ELR (cell line): ENCODE results near the gene IL22.
A peak's percentile ranks its signal among the peaks of the same experiment; 100 is the strongest.

Experiments used
- DNase-seq: peaks from one replicate; pipeline ENCODE4 v3.0.0-alpha.2; 2015; ENCODE audit warnings: low read depth

Gene IL22

GRCh38 chr12:68264158-68264855 is 10.9 kb upstream of the IL22 start:
- no peak for DNase-seq

GRCh38 chr12:68263366-68263765 is 10.0 kb upstream of the IL22 start:
- DNase-seq: no peak

- no peak for DNase-seq
Measured at GRCh38 chr12:68261896-68262295, 8.5 kb upstream of the IL22 start.

DNA sequence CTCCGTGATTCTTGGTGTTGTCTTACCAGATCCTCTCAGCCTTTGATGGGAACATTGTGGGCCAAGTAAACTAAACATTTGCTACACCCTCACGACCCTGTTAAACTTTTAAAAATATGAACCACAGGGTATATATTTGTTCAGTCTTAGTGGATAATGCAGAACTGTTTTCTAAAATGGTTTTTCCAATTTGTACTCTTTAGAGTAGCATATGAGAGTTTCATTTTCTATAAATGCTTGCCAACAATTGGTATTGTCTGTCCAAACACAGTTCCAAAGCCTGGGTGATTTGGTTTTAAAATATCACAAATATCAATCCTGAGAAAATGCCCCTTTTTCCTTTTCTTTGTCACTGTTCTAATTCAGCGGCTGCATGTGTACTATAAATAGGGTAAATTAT is 6.7 kb upstream of the IL22 start:
- DNase-seq: no peak

- DNase-seq: peak; percentile 96
Measured at GRCh38 chr12:68259318-68259940, 6.0 kb upstream of the IL22 start.

DNA sequence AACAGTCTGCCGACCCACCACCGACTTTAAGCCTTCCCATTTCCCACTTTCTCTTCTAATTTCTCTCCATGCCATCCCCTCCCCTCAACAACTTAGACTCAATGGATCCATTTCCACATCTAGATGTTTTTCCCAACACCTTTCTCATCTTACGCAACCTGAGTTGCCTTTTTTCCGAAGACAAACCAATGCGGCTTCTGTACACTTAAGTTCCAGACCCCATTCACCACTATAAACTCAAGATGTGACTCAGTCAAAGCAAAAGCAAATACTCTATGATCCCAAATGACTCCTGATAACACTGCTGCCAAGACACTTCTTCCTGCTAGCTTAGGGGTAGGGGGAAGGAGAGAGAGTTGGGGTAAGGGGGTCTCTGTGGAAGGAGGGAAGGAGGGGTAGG is 1.3 kb downstream of the IL22 start:
- no peak for DNase-seq

DNA sequence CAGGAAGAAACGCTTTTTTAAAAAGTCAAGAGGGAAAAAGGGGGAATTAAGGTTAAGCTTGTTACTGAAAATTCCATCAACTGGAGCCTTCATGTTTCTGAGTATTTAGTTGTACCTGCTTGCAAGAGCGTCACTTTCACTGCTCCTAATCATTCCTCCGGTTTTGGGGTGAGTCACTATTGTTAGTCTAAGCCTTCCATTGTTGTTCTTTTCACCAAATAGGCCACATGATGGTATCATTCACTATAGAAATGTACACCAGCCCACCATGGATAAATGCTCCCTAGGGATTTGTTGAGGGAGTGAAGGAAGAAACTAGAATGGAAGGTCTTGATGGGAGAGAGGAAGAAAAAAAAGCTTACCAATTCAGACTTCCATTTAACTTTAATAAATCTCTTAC is 3.0 kb downstream of the IL22 start:
- no peak for DNase-seq

GRCh38 chr12:68247785-68248184 is 5.6 kb downstream of the IL22 start:
- no peak for DNase-seq

DNA sequence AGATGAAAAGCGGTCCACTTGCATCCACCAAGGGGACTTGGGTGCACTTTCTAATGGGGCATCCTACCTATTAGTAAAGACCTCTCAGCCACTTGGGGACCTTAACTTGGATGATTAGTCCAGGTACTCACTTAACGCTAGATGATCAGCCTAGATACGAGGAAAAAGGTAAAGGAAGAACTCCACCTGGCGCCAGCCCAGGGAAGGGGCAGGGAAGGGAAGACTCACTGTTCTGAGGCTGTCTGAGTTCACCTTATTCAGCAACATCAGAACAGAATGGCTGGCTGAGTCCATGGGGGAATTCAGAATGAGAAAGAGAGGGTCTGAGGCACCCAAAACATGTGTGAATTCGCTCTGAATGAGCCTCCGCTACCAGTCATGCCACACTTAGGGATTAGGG is 7.1 kb downstream of the IL22 start:
- no peak for DNase-seq

DNA sequence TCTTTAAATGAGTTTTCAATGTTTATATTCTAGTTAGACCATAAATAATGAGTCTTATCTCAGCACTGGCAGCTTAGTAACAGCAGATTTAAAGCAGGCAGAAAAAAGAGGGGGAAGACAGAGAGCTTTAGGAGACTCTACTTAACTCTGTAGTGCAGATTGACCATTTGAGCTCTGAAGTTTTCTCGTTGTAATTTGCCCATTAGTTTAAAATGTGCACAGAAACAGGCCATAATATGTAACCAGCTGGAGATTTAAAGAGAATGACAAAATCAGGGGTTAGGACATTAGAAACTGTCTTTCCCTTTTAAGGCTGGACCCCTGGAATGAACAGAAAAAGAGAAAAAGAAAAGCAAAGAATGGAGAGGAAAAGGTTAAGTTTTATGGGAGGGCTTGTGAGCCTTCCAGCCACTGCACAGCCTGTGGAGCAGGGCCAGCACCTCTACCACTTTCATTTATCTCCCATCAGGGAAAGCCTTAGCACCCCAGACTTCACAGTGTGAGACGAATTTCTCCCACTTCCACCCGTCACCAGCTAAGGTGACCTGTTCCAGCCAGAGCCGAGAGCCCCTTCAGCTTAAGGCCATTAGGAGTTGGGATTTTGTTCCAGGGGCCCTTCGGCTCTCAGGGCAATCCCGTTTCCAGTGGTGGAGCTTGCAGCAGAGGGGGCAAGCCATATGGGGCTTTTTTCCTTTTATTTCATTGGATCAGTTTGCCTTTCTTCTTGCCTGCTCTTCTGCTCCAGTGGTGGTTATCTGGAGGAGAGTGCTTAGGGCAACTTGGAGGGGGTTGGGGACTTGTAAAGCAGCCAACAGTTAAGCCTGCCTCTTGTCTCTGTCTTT is 8.0 kb downstream of the IL22 start:
- DNase-seq: no peak

GRCh38 chr12:68242777-68243176 is 10.6 kb downstream of the IL22 start:
- DNase-seq: no peak

DNA sequence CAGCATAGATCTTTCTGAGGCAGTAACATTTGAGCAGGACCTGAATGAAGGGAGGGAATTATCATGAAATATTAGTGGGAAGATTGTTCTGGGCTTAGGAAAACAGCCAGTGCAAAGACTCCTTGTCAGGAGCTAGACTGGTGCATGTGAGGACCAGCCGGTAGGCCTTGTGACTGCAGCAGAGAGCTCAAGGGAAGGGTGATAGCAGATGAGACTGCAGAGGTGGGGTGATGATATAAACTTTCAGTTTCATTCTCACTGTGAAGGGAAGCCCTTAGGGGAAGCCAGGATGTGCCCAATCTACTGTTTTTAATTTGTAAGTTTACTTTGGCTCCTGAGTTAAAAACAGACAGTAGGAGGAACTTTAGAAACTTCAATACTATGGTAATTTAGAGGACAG is 12.4 kb downstream of the IL22 start:
- peak; percentile 49 for DNase-seq

DNA sequence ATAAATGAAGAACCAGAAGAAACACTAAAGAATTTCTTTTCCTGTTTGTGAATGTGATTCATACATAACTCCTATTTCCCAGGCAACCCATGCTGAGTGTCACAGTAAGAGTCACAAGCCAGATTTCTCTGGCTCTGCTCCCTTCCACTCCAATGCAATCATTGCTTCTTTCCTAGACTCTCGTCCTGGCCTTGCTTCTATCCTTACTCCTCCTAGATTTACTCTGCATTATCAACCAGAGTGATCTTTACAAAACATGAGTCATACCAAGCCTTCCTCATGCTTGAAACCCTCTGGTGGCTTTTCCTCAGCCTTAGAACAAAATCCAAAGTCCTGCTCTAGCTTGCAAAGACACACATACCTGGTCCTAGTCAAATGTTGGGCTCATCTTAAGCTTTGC is 13.3 kb downstream of the IL22 start:
- DNase-seq: peak; percentile 89

DNA sequence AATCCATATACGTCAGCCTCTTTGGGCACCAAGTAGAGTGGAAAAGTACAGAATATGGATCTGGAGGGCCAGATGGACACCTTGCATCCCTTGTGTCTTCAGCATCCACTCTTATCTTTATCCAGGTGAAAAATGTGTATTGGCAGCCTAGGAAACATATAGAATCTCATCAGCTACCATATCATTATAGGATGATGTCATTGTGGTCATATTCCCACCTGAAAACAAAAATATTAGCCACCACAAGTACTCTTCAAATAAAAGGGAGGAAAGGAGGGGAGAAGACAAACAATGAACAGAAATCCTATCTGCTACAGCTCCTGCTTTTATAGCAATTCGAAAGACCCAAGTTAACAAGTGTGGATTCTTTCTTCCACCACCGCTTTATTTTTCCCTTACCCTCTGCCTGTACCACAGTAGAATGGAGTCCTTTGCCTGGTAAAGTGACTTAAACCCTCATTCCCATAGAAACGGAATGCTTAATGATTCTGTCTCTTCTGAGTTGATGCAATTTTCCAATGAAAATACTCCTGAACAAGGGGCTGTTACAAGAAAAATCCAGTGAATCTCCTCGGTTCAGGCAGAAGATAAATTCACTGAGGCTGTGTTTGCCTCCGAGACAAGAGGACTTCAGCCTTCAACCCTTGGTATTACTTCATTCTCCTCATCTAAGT is 14.0 kb downstream of the IL22 start:
- no peak for DNase-seq

GRCh38 chr12:68237619-68238018 is 15.8 kb downstream of the IL22 start:
- DNase-seq: peak; percentile 26

GRCh38 chr12:68237078-68237477 is 16.3 kb downstream of the IL22 start:
- no peak for DNase-seq

GRCh38 chr12:68236421-68237059 is 16.9 kb downstream of the IL22 start:
- peak; percentile 16 for DNase-seq

- no peak for DNase-seq
Measured at GRCh38 chr12:68235576-68235975, 17.8 kb downstream of the IL22 start.

GRCh38 chr12:68234140-68234539 is 19.3 kb downstream of the IL22 start:
- no peak for DNase-seq

GRCh38 chr12:68233498-68233897 is 19.9 kb downstream of the IL22 start:
- DNase-seq: no peak

- DNase-seq: no peak
Measured at GRCh38 chr12:68231691-68232090, 21.7 kb downstream of the IL22 start.

GRCh38 chr12:68231229-68231628 is 22.2 kb downstream of the IL22 start:
- DNase-seq: no peak
